ENCODE data around the gene TTLL8.

Gene TTLL8

DNA sequence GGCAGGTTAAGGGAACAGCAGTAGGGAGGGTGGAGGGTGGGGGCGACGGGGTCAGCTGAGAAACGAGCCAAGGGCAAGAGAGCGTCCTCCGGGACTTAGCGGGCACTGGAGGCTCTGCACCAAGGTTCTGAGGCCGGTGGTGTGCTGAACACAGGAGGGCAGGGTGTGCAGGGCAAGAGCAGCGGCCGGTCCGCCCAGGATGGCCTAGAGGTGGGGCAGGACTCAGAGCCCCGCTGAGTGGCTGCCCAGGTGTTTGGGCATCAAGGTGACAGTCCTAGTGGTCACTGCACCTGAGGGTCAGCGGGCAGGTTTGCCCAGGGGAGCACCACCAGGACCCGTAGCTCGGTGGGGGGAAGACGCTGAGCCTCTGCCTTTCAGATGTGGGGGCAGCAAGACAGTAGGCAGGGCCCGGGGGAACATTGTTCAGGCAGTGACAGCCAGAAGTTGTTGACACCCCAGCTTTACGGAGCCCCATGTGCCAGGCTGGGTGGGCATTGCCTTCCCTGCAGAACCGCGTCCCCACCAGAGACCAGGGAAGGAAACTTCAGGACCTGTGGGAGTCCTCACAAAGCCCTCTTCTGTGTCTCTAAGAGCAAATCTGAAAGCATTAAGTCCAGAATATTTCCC, 4.5 kb upstream of the TTLL8 start:
- in situ Hi-C loops (cut with MboI; ENCODE audit: low sequenced_read_pairs) = no loop called here

DNA sequence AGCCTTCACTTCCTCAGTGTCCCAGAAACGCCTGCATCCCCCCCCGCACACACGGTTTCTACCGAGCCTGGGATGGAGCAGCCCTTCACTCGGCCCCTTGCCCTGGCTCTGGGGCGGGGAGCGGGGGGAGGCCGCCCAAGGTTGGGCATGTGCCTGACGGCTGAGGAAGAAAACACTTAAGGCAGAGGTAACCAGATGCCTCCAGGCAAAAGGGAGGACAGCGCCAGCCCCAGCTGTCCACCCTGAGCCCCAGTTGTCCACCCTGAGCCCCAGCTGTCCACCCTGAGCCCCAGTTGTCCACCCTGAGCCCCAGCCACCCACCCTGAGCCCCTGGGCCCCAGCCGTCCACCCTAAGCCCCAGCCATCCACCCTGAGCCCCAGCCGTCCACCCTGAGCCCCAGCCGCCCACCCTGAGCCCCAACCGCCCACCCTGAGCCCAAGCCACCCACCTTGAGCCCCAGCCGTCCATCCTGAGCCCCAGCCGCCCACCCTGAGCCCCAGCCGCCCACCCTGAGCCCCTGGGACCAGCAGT, 3.8 kb upstream of the TTLL8 start:
- in situ Hi-C loops (cut with MboI; ENCODE audit: low sequenced_read_pairs) = no loop called here

DNA sequence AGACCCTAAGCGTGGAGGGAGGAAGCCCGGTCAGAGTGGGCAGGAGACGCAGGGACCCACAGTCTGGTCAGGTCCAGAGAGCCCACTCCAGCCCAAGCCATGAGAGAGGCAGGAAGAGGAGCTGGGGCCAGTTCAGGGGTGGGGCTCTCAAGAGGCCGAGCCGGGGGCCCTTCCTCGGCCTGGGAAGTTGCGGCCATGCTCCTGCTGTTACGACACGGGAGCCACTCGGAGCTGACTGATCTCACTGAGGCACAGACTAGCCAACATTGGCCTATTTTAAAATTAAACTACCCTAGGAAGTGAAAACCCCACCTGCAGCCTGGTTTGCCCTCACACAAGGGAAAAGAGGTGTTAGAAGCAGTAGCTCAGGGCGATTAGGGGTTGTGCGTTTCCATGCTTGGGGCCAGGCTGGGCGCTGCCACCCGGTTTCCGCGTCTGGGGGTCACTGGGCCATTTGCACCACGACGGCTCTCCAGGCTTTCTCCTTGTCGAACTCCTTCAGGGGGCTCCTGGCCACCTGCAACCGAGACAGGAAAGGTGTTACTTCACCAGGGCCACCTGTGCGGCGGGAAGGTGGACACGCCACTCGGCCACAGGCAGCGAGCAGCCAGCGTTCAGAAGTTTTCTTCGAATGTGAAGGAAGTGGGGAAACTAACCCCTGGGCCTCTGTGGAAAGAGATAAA, 3.2 kb upstream of the TTLL8 start:
- in situ Hi-C loops (cut with MboI; ENCODE audit: low sequenced_read_pairs) = no loop called here

DNA sequence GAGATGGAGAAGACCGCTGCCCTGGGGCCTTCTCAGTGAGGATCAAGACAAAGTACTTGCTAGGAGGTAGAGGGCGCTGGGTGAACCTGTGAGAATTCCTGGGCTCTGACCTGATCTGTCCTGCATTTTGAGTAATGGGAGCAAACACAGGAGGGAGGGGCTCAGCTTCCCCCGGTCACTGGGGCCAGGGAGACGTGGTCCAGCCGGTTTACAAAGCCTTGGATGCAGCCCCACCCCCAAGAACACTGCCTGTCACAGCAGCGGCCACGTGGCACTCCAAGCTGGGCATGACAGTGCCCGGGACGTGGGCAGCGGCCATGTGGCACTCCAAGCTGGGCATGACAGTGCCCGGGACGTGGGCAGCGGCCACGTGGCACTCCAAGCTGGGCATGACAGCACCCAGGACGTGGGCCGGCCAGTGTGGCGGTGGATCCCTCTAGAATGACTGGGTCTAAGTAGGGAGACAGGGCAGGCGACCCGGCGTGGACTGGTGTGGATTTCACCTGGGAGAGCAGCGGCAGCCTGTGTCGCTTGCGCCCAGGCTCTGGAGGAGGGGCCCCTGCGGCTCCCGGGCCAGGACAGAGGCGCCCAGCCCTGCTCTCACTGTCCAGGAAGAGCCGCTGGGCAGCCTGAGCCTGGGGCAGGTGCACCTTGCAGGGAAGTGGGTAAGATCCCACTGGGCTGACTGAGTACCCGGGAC, 2.5 kb upstream of the TTLL8 start:
- in situ Hi-C loops (cut with MboI; ENCODE audit: low sequenced_read_pairs) = no loop called here

DNA sequence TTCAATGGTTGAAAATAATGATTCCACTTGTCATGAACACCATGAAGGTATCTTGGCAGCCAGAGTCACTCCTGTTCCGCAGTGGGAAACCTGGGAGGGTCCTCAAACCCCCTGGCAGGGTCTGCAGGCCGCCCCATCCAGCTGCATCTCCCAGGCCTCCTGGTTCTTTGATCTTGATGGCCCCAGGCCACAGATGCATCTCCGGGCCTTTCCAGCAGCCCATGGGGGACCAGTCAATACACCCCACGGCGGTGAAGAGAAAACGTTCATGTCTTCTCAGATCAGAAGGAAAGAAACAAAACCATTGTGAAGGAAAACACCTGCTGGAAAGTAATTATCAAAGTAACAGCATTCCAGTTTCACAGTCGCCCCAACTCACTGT, 1.8 kb upstream of the TTLL8 start:
- in situ Hi-C loops (cut with MboI; ENCODE audit: low sequenced_read_pairs) = no loop called here

DNA sequence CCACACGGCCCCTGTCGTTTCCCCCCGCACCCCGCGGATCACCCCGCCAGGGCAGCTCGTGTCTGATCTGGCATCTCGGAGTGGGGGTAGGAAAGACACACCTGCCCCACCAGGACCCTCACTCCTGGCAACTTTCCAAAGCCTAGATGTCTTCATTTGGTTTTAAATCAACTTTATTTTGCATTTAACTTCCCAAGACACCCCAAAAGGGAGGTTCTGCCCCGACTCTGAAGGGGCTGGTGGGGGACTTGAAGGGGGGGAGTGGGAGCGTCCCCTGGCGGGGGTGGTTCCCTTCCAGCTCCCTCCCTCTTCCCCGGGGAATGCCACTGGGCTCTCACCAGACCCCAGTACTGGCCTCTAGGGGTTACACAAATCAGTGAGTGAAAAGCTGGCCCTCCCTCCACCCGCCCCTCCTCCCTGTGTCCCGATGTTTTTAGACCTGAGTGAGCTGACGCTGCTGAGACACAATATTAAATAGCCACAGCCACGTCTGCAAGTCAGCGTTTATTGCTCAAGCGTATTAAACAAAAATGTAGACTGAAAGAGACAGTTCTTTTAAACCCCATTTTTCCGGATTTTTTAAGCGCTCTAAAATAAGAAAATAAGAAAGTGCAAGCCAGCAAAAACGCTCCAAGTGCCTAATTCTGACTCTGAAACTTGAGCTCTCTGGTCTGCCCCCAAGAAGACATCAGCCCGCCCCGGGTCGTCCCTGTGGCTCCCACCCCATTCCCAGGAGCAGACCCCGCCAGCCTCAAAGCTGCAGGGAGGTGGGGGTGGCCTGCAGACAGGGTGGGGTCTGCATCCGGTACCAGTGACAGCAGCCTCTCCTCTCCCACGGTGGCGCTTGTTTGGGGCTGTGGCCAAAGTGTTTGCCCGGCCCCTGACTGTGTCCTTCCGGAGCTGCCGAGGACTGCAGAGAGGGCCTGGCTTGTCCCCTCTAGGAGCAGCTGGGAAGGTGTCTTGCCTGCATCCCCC, 1.1 kb upstream of the TTLL8 start:
- in situ Hi-C loops (cut with MboI; ENCODE audit: low sequenced_read_pairs) = no loop called here

DNA sequence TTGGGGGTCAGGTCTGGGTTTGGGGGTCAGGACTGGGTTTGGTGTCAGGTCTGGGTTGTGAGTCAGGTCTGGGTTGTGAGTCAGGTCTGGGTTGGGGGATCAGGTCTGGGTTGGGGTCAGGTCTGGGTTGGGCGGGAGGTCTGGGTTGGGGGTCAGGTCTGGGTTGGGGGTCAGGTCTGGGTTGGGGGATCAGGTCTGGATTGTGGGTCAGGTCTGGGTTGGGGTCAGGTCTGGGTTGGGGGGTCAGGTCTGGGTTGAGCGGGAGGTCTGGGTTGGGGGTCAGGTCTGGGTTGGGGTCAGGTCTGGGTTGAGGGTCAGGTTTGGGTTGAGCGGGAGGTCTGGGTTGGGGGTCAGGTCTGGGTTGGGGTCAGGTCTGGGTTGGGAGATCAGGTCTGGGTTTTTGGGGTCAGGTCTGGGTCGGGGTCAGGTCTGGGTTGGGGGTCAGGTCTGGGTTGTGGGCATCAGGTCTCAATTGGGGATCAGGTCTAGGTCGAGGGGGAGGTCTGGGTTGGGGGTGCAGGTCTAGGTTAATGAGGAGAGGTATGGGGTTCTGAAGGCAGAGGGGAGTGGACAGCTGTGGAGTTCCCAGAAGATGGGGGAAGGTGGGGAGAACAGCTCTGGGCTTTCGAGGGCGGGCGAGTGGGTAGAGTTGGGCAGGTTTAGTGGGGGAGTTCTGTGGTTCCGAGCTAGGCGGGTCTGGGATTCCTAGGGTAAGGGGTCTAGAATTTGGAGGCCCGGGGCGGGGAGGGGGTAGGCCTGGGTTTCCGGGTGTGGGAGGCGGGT, 629 bp downstream of the TTLL8 start:
- in situ Hi-C loops (cut with MboI; ENCODE audit: low sequenced_read_pairs) = no loop called here

DNA sequence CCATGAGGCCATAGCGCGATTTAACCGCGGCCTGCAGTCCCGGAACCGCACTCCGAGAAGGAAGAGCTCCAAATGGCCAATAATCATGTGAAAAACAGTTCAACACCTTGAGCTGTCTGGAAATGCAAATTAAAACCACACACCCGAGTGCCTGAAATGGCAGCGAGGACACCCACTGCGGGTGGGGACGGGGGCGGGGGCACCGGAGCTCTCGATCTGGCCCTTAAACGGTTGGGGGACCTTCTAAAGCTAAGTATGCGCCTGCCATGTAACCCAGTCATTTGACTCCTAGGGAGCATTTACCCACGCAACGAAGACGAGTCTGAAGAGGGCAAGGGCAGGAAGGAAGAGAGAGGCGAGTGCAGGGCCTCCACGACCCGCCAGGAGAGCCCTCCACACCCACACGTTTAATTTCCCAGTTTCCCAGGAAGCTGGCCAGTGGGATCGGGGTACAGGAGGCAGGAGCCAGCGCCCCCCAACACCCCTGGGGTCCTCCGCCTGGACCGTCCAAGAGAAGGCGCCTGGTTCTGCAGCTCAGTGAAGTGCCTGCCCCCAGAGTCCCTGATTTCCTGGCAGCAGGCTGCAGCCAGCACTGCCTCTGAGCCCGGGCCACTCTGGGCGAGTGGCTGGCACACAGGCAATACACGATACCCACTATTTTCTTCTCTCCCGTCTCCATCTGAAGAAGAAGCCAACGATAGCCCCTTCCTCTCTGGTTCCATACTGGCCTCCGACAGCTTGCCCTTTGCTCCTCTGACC, 1.7 kb downstream of the TTLL8 start:
- in situ Hi-C loops (cut with MboI; ENCODE audit: low sequenced_read_pairs) = no loop called here

DNA sequence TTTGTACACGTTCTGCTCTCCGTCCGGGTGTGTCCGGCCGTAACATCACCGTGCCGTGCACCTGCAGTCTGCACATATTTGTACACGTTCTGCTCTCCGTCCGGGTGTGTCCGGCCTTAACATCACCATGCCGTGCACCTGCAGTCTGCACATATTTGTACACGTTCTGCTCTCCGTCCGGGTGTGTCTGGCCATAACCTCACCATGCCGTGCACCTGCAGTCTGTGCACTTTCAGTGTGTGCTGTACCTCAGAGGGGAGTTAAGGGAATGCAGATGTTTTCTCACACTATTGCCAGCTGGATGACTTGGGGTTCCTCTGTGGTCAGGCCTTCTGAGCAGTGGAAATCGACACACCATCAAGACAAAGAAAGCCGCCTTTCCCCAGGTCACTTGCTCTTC, 4.2 kb downstream of the TTLL8 start:
- in situ Hi-C loops (cut with MboI; ENCODE audit: low sequenced_read_pairs) = no loop called here

DNA sequence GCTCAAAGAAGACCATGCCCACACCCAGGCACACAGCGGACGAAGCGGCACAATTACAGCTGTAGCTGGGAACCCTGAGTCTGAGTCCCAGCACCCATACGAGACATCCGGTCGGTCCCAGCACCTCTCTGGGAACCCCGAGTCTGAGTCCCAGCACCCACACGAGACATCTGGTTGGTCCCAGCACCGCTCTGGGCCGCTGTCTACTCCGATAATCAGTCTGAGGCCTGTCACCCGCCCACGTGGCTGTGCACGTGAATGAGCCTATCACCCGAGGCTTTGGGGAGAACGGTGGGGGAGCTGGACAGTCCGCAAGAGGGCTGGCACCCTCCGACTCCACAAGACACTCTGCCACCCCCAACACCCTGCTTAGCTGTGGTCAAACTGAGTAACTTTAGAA, 6.2 kb downstream of the TTLL8 start:
- in situ Hi-C loops (cut with MboI; ENCODE audit: low sequenced_read_pairs) = no loop called here

DNA sequence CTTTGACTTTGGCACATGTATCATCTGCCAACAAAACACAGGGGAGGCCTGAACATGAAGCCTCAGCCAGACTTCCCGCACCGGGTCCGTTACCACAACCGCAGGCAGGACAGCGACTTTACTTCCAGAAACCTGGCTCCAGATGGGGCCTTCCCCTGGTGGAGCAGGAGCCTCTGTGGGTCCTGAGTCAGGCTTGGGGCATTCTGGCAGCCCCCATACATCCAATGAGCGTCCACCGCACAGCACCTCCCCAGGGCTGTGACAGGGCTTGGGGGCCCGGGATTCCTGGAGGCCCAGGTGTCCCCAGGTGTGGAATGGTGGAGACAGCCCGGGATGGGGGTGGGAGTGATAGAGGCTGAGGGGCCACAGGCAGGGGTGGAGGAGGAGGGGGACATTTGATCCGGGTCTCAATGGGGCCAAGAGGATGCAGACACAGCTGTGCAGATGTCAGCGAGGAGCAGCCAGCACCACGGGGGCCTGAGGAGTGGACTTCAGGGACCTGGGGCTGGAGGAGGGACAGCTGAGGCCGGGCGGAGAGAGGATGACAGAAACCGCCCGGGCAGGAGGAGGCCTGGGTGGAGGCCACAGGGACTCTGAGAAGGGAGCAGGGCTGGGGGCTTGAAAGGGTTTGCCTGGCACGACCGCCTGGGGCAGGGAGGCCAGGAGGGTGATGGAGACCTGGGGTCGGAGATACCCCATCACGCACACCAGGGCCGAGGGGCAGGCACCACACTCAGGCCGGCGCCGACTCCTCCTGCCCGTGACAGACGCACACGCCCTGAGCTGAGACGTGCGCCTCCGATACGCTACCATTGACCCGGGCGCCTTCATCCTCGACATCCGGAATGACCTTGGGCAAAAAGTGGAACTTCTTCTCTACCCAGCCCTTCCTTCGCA, 8.6 kb downstream of the TTLL8 start:
- in situ Hi-C loops (cut with MboI; ENCODE audit: low sequenced_read_pairs) = no loop called here

DNA sequence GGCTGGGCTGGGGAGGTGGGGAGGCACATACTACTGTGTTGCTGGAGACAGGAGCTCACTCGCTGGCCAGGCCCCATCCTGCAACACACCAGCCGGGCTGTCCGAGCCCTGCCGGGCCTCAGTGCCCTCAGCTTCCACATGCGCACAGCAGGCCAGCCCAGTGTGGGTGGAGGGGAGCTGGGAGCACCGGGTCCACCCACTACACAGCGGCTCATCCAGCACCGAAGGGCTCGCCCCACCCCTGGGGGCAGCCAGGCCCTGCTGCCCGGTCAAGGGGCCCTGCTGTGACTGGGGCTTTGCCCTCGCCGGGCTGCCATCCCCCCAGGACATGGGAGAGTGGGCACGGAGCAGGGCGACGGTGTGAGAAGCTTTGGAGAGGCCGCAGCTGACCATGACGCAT, 9.3 kb downstream of the TTLL8 start:
- in situ Hi-C loops (cut with MboI; ENCODE audit: low sequenced_read_pairs) = no loop called here

DNA sequence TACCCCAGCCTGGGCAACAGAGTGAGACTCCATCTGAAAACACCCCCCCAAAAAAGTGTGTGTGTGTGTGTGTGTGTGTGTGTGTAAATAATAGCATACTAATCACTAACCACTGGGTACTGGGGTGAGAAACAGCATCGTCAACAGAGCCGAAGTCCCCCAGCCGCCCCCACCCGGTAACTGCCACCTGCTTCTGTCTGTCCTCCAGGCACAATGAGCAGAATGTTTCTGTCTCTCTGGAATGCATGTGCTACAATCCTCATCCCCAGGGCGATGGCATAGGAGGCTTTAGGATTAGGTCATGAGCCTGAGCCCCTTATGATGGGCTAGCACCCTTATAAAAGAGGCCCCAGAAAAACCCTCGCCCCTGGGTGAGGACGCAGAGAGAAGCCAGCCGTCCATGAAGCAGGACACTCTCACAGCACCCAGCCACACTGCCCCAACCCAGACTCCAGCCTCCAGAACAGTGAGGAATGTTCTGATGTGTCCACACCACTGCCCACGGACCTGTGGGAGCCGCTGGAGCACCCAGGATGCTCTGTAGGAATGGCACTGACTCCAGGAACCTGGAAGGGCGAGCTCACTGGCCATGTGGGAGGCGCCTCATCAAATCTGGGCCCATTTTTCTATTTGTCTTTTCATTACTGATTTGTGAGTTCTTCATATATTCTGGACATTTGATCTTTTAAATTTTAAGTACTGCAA, 9.9 kb downstream of the TTLL8 start:
- in situ Hi-C loops (cut with MboI; ENCODE audit: low sequenced_read_pairs) = no loop called here

DNA sequence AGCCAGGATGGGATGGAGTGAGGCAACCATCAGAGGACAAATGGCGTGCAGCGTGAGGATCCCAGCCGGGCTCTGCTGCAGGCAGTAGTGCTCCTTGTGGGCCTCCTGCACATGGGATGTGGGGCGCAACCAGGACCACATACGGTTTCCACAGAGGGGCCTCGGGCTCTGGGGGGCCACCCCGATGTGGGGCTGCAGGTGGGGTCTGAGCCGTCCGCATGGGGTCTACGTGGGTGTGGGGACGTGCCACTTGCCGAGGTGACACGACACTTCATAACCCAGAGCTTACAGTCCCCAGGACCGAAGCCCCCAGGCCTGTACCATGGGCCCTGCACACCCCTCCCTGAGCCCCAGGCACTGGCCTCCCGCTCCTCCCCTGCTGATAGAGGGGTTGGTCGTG, 10.8 kb downstream of the TTLL8 start:
- in situ Hi-C loops (cut with MboI; ENCODE audit: low sequenced_read_pairs) = no loop called here

DNA sequence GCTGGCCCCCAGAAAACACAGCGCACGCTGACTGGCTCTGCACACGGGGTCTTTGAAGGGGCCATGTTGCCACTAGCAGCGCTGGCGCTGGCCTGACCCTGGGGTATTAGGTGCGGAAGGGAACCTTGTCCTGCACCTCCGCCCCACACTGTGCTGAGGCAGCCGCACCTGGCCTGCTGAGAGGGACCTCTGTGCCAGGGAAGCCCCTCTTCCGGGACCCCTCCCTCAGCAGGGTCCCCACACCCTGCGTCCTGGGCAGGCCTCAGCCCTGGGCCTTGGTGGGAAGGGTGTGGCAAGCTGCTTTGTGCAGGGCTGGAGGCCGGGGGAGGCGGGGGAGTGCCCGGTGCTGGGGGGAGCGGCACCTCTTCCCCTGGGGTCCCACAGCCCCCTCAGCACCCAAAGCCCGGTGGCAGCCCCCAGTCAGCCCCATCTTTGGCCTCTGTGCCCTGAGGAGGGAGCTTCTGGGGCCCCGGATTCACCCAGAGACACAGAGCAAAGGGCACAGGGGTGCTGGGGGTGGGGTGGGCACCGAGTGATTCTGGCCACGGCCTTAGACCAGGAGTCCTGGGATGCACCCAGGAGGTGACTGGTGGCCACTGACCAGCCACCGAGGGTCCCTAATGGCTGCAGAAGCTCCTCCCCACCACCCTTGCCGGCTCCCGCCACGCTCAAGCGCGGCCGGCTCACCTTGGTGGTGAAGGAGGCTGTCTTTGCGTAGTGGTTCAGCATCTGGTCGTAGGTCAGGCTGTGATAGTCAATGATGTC, 11.4 kb downstream of the TTLL8 start:
- in situ Hi-C loops (cut with MboI; ENCODE audit: low sequenced_read_pairs) = no loop called here

DNA sequence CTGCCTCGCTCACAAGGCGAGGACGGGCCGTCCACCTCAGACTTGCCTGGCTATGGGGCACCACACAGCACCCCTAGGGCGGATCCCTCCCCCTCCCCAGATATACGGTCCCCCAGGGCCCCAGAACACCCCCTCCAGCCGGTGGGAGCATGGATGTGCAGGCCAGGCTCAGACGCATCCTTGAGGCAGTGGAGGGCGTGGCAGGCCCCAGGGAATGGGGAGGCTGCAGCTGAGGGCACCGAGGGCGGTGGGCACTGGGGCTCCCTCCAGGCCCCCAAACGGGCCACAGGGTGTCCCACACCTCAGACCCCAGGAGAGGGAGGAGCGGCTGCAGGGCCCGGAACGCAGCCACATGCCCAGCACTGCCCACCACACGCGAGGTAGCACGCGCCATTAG, 12.1 kb downstream of the TTLL8 start:
- in situ Hi-C loops (cut with MboI; ENCODE audit: low sequenced_read_pairs) = no loop called here
